NCI-H187 (cell line): ENCODE results near the gene UGT1A4.

ENCODE experiments used
- DNase-seq, 2 experiments: peaks; one replicate each; lab custom pipeline; 2025; lab: John Stamatoyannopoulos, UW

Gene UGT1A4

GRCh38 chr2:233718552-233718951, at the start of gene UGT1A4:
Gene UGT1A4 (plus strand): TSS chr2:233718736. CDS start chr2:233718821, 85 bp downstream.
- no peak for DNase-seq

- DNase-seq, result no peak
These were observed 47.0 kb upstream of the UGT1A4 start, which contains the start of gene UGT1A9 for GRCh38 chr2:233671290-233672161. Gene UGT1A9 (plus strand): TSS chr2:233671898. CDS start chr2:233671935, 37 bp downstream.

GRCh38 chr2:233672886-233673285, 45.6 kb upstream of the UGT1A4 start:
- DNase-seq, result no peak

- DNase-seq, result no peak
These were observed 44.6 kb upstream of the UGT1A4 start for GRCh38 chr2:233673896-233674295.

- DNase-seq, result no peak
These were observed 44.2 kb upstream of the UGT1A4 start for GRCh38 chr2:233674314-233674713.

GRCh38 chr2:233674995-233675394, 43.5 kb upstream of the UGT1A4 start:
- DNase-seq, result no peak

GRCh38 chr2:233676046-233676445, 42.5 kb upstream of the UGT1A4 start:
- DNase-seq, result no peak

- no peak for DNase-seq
These were observed 39.3 kb upstream of the UGT1A4 start for GRCh38 chr2:233679196-233679595.

- DNase-seq, result no peak
These were observed 38.0 kb upstream of the UGT1A4 start for GRCh38 chr2:233680361-233681045.

GRCh38 chr2:233681521-233682099, 36.9 kb upstream of the UGT1A4 start, which contains the start of gene UGT1A7:
Gene UGT1A7 (plus strand): TSS chr2:233681901. CDS start chr2:233681938, 37 bp downstream.
- DNase-seq, result no peak

GRCh38 chr2:233684640-233685039, 33.9 kb upstream of the UGT1A4 start:
- no peak for DNase-seq

GRCh38 chr2:233686928-233687327, 31.6 kb upstream of the UGT1A4 start:
- no peak for DNase-seq

GRCh38 chr2:233688341-233688740, 30.2 kb upstream of the UGT1A4 start:
- no peak for DNase-seq

- DNase-seq, result no peak
These were observed 29.5 kb upstream of the UGT1A4 start for GRCh38 chr2:233689031-233689430.

- DNase-seq, result no peak
These were observed 29.0 kb upstream of the UGT1A4 start for GRCh38 chr2:233689501-233689900.

GRCh38 chr2:233690444-233690843, 28.1 kb upstream of the UGT1A4 start:
- DNase-seq, result no peak

- no peak for DNase-seq
These were observed 26.8 kb upstream of the UGT1A4 start for GRCh38 chr2:233691443-233692433.

GRCh38 chr2:233692648-233693047, 25.9 kb upstream of the UGT1A4 start, which contains the start of gene UGT1A6:
Gene UGT1A6 (plus strand): TSS chr2:233692890. CDS start chr2:233693005, 115 bp downstream.
- no peak for DNase-seq

- no peak for DNase-seq
These were observed 24.6 kb upstream of the UGT1A4 start for GRCh38 chr2:233693963-233694362.

GRCh38 chr2:233698740-233699139, 19.8 kb upstream of the UGT1A4 start:
- no peak for DNase-seq

- no peak for DNase-seq
These were observed 19.0 kb upstream of the UGT1A4 start for GRCh38 chr2:233699424-233700027.
